ENCODE data around the gene POLE.

The POLE gene

GRCh38 chr12:132677492-132677891 is 9.7 kb downstream of the POLE start:
- no peak for DNase-seq (ENCODE audit: low spot score)

DNA sequence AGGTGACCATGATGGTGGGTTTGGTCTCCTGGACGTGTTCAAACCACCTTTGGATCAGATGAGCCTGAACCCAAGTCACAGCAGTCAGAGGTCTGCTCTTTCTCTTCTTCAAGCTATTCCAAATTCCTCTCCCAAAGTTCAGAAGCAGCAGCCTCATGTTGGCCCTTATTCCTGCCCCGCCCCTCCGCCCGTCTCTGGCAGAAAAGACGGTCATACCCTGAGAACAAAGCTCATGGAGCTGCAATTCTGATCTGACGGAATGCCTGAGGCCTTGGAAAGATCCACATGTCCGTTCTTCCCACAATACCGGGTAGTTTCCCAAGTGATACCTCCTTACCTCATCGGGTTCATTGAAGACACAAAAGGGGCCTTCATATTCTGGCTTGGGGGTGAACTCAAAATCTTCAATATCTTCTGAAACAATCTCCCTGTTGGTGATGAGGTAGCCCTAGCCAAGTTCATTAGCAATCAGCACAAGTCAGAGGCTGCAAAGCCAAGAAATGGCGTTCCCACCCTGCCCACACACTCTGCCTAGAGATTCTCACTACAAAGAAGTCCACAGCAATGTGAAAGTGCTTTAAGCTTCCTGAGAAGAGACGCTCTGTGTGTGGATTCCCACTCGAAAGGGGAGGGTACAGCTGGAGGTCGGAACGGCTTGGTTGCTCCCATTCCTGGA is 11.2 kb downstream of the POLE start:
- DNase-seq (ENCODE audit: low spot score), result no peak

DNA sequence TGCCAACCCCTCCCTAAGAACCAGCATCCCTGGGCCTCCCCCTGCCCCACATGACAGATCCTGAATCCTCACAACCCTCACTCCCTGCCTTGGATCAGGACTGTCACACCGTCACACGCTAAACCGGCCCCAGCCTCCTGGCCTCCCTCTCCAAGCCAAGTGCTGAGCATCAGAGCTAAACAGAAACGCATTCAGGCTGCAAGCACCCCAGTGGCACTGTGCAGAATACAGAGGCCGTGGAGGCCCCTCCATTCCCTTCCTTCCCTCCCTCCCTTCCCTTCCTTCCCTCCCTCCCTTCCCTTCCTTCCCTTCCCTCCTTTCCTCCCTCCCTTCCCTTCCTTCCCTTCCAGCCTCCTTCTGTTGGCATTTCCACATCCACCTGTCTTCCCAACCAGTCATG is 12.6 kb downstream of the POLE start:
- no peak for DNase-seq (ENCODE audit: low spot score)

DNA sequence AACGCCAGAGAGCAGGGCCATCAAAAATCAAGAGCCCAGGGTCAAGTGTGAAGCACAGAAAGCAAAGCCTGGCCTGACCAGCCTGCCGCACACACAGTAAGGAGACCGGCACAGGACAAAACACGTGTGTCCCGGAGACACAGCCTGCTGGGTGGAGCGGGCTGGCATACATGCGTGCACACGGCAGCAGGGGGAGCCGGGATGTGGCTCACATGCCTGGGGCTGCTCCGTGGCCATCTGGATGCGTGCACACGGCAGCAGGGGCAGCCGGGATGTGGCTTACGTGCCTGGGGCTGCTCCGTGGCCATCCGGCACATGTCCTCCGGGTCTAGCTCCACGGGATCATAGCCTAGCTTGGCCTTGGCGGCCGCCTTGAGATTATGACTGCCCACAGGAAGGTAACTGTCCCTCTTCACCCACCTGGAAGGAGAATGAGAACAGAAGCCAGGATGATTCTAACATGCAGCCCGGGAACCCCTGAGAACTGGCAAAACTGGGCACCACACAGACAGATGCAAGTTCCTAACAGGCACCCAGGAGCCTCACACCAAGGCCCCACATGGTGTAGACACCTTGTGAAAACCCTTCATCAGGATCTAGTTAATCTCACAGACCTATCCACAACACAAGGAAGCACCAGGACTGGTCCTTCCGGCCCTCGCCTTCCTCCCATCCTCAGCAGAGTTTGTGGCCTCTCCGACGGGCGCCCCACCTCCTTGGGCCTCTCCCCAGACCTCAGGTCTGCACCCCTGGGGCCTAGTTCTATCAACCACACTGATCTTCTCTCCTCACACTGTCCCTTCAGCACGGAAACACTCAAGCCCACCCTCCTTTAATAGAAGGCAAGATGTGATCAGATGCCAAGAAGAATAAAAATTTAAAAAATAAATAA is 13.6 kb downstream of the POLE start:
- no peak for DNase-seq (ENCODE audit: low spot score)

- DNase-seq (ENCODE audit: low spot score), result no peak
Observed at GRCh38 chr12:132672678-132673077, 14.5 kb downstream of the POLE start.

- peak; percentile 6 for DNase-seq (ENCODE audit: low spot score)
Observed at GRCh38 chr12:132672116-132672515, 15.0 kb downstream of the POLE start.

GRCh38 chr12:132669166-132669879 is 17.8 kb downstream of the POLE start:
- DNase-seq (ENCODE audit: low spot score), result no peak

GRCh38 chr12:132668191-132669088 is 18.7 kb downstream of the POLE start:
- DNase-seq (ENCODE audit: low spot score), result no peak

- DNase-seq (ENCODE audit: low spot score), result no peak
Observed at GRCh38 chr12:132665794-132666193, 21.3 kb downstream of the POLE start.

- DNase-seq (ENCODE audit: low spot score), result no peak
Observed at GRCh38 chr12:132665149-132665491, 22.0 kb downstream of the POLE start.

DNA sequence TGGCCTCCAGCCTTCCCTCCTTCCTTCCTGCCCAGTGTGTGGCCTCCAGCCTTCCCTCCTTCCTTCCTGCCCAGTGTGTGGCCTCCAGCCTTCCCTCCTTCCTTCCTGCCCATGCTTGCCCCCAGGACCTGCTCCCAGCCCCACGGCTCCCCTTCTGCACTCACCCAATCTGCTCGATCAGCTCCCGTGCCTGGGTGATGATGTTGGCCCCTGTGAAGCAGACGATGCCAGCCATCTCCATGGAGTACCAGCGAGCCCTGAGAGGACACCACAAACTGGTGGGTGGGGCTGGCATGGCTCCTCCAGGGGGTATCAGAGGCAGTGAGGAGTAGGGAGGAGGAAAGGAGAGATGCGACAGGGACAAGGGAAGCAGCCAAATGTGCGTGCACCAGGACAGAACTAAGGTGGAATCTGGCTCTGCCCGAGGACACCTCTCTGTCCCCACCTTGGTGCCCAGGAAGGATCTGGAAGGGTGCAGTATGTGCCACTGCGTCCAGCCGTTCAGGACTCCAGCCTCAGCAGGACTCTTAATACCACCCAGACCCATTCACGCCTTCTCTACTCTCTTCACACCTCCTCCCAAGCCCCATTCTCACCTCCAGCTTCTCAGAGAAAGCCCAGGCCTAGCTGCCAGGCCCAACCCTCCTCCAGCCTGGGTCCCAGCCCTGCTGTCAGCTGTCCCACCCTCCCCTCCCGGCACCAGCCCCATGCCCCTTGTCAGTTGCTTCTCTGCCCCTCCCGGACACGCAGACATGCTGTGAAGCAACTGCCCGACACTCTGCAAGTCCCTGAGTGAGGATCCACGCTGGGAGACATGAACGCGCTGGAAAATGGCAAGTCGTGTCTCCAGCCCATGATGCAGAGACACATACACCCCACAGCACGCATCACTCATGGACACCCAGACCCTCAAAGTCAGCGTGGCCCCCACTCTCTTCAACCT is 22.7 kb downstream of the POLE start:
- DNase-seq (ENCODE audit: low spot score), result no peak

GRCh38 chr12:132662901-132663755 is 24.0 kb downstream of the POLE start:
- DNase-seq (ENCODE audit: low spot score), result no peak

DNA sequence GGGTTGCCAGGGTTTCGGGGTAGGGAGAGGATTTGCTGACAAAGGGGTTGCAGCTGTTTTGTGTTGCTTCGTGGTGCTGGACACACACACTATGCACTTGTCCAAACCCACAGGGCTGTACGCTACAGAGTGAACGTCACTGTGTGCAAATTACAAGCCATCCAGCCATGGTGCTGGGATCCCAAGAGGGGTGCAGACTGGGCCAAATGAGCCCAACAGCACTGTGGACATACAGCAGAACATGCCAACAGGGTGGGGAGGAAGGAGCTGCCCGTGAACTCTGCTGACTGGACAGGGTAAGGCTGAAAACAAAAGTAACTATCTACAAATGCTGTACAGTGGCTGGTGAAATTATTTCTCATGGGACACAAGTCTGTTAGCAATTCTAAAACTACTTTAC is 25.2 kb downstream of the POLE start:
- DNase-seq (ENCODE audit: low spot score), result no peak

DNA sequence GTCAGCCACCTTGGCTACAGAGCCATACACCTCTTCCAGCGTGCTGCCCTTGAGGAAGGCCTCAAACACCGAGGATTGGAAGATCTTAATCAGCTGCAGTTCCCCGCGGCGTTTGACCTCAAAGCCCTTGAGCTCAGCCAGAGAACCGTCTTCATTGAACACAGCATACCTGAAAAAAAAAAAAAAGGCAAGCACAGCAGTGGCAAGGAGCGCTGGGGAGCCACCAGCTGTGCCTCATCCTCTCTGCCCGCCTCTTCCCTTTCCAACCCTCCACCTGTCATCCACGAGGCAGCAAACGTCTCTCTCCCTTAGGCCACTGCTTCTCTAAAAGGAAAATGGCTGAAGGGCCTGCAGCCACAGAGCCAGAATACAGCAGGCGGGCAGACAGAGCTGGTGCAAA is 26.1 kb downstream of the POLE start:
- no peak for DNase-seq (ENCODE audit: low spot score)

- no peak for DNase-seq (ENCODE audit: low spot score)
Observed at GRCh38 chr12:132660052-132660451, 27.1 kb downstream of the POLE start.

DNA sequence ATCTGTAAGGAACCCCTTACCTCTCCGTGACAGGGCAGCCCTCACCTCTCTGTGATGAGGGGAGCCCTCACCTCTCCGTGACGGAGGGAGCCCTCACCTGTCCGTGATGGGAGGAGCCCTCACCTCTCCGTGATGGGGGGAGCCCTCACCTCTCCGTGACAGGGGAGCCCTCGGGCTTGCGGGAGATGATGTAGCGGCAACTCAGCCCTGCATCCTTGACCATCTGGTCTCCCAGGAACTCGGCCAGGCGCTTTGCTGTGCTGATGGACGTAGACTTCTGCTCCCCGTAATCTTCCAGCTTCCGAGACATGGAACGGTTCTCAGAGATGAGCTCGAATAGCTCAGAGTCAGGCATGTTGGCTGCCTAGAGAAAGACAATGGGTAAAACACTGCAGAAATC is 28.0 kb downstream of the POLE start:
- no peak for DNase-seq (ENCODE audit: low spot score)

GRCh38 chr12:132658149-132658894 is 28.8 kb downstream of the POLE start:
- DNase-seq (ENCODE audit: low spot score), result no peak

GRCh38 chr12:132657004-132657727 is 30.0 kb downstream of the POLE start:
- no peak for DNase-seq (ENCODE audit: low spot score)
